GM19240 (cell line): ENCODE results near the gene PRB4.
"Not testable (repeated sequence)": the region's sequence is repeated elsewhere in the genome, so short reads cannot be mapped to it uniquely, and the experiment has no call there.

ENCODE experiments used
- DNase-seq: peaks from one replicate; pipeline ENCODE4 v3.0.0; 2011; ENCODE audit warnings: low spot score; ENCODE audit not compliant: insufficient read length

Gene PRB4

DNA sequence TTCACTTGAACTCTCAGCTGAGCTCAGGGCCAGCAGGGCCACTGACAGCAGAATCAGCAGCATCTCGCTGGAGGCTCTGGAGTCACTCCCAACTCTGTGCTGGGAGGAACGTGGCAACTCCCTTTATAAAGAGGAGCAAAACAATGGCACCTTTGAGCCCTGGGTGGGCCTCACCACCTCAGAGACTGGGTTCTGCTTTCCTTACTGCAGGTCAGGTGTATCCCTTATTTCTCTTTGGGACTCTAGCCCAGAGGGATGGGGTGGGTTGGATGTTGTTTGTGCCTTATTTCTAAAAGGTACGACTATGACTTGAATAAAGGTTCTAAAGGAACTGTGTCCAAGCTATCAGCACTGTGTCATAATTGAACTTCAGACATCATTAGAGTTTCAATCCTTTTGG lies at the start of gene PRB4:
TSS of gene PRB4 (minus strand) at position 101 of the 400 bp plus-strand sequence. CDS start at position 63, 38 bp downstream.
- DNase-seq: no peak

DNA sequence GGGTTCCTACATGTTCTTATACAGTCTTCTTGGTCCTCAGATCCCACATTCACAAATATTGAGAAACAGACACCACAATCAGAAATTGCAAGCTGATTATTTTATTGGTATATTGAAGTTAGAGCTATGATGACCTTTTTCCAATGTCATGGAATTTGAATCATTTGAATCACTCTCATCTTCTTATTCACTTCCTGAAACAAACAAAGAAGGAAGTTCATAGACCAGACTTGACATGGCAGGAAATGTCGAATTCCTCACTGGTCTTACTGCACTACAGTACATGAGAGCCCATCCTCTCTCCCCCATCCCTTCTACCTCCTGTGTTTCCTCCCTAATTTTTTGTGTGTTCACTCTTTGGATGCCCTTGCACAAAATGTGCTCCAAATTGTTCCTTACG lies 41.5 kb upstream of the PRB4 start:
- DNase-seq: not testable (repeated sequence)

DNA sequence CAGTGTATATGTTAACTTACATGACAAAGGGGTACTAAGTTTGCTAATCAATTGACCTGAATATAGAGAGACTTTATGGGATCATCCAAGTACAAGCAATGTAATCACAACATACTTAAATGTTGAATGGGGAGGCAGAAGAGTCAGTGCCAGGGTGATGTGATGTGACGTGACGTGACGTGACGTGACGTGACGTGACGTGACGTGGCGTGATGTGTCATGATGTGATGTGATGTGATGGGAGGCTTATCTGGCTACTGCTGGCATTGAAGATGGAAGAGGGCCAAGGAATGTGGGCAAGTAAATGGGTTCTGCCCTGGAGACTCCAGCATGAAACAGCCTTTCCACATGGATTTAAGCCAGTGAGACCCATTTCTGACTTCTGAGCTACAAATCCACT lies 38.2 kb upstream of the PRB4 start:
- DNase-seq: no peak

DNA sequence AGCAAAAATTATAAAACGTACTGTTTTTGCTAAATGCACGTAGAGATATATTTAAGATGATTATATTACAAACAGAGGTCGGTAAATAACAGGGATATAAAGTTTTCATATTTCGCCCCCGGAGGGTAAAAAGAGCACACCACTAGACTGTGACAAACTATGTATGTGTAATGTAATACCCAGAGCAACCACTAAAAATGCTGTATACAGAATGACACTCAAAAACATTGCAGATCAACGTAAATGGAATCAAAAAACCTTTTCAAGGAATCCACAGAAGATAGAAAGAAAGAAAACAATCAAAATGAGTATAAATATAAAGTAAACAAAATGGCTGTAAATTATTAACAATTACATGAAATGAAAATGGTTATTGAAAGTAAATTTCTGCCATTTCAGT lies 37.6 kb upstream of the PRB4 start:
- DNase-seq: no peak

DNA sequence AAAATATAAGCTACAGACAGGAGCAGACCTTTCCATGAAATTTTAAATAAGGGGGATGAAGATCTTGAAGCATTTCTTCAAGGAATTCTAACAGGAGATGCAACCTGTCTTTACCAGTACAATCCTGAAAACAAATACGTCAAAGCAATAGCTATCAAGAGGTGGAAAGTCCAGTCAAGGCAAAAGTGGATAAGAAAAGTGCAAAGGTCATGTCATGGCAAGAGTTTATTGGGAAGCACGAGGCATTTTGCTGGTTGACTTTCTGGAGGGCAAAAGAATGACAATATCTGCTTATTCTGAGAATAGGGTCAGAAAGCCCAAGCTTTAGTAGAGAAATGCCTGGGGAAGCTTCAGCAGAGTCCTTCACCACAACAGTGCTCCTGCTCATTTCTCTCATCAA lies 34.3 kb upstream of the PRB4 start:
- DNase-seq: no peak

DNA sequence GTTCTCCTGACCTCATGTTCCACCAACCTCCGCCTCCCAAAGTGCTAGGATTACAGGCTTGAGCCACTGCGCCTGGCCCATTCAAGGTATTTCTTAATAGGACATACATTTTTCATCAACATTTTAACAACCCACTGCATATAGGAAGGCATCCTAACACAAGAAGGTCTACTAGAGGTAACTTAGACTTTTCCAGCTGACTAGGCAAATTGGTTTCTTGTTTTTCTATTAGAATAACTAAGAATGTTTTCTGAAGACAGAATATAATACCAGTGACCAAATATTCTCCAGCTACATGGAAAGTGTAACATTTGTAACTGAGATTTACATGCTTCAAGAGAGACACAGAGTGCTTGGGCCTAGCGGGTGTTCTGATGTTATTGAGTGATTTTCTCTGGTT lies 14.2 kb upstream of the PRB4 start:
- DNase-seq: no peak

DNA sequence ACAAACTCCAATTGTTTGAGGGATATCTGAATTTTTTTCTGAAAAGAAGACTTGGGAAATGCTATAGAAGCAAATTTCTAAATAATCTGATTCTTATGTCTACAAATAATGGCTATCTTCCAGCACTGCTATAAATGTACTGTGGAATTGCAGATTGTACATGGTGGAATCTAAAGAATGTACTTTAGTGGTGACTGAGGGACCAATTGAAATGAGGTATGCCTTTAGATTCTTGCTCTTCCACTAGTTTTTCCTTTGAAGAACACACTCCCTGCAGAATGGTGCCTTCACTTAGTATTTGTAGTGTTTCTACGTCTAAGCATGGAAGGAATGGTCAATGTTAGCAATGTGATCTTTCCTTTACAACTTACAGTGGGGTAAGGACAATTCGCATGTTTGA lies 11.7 kb upstream of the PRB4 start:
- DNase-seq: no peak

DNA sequence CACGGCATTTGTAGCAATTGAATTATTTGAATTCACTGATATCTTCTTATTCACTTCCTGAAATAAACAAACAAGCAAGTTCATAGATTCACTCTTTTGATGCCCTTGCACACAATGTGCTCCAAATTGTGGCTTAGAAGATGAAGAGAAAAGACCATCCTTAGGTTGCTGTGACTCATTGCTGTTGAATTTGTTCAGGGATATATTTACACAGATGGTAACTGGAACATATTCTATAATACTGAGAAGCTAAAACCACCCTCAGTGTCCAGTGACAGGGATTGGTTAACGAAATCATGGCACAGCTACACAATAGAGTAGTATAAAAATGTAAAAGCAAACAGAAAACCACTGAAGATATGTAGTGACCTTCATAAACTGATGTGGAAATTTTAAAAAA lies 3.1 kb downstream of the PRB4 start:
- no peak for DNase-seq

DNA sequence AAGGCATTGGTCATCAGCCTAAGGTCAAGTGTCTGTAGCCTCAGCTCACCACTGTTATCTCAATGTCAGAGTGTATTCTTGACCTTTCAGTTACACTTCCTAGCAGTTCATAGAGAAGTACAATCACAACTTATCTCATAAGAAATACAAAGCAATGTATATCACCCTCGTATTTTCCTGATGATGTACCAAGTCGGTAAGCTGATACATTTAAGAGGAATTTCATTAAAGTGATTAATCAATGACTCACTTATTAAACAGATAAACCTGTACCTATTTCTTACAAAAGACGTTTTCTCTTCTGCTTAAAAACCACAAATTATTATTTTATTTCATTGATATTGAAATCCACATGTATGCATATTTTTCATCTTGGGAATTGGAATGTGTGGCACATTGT lies 36.8 kb downstream of the PRB4 start:
- DNase-seq: no peak

DNA sequence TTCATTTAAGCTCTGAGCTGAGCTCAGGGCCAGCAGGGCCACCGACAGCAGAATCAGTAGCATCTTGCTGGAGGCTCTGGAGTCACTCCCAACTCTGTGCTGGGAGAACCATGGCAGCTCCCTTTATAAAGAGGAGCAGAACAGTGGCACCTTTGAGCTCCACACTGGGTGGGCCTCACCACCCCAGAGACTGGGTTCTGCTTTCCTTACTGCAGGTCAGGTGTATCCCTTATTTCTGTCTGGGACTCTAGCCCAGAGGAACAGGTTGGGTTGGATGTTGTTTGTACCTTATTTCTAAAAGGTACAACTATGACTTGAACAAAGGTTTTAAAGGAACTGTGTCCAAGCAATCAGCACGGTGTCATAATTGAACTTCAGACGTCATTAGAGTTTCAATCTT lies 40.6 kb downstream of the PRB4 start, which contains the start of gene PRB3:
TSS of gene PRB3 (minus strand) at position 101 of the 400 bp plus-strand sequence. CDS start at position 63, 38 bp downstream.
- DNase-seq: no peak

DNA sequence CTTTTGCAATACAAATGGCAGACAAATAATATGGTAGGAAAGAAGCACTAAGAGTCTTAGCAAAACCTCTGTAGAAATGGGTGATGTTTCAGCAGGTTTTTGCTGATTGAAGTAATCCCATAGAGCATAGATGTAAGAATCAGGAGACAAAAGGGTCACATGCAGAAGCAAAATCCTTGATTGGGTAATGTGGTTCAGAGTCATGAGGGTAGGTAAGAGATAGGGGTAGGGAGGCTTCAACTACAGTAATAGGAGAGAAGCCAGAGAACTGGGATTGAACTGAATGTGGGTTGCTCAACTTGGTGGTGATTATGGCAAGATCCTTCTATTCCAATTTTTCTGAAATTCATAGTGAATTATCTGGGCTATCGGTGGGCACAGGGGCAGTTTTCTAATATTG lies 45.7 kb downstream of the PRB4 start:
- no peak for DNase-seq
